Measurements from ENCODE around the gene COLQ. TPM values are rescaled to one million over a fixed set of nuclear protein-coding genes. Genes with fewer than 3 reads are reported as not detected.

COLQ gene
- total RNA-seq, result 0.66 and 1.6 TPM in 2 replicates

DNA sequence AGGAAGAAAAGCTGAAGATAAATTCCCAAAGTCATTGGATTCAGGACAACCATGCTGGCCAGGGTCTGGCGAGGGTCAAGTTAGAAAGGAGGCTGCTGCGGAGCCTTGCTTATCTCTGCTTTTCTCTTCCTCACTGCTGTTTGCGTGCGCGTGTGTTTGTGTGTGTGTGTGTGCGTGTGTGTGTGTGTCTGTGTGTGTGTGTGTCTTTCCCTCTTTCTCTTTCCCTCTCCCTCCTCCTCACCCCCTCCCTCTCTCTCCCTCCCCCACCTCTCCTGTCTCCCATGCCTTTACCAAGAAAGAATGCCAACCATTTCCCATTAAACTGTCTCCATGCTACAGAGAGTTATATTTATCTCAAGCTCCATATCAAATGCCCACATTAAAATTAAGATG lies at the start of gene COLQ:
Gene COLQ (minus strand): TSS at position 134 of the 393 bp plus-strand sequence. CDS start 81 bp downstream, at position 53.

DNA sequence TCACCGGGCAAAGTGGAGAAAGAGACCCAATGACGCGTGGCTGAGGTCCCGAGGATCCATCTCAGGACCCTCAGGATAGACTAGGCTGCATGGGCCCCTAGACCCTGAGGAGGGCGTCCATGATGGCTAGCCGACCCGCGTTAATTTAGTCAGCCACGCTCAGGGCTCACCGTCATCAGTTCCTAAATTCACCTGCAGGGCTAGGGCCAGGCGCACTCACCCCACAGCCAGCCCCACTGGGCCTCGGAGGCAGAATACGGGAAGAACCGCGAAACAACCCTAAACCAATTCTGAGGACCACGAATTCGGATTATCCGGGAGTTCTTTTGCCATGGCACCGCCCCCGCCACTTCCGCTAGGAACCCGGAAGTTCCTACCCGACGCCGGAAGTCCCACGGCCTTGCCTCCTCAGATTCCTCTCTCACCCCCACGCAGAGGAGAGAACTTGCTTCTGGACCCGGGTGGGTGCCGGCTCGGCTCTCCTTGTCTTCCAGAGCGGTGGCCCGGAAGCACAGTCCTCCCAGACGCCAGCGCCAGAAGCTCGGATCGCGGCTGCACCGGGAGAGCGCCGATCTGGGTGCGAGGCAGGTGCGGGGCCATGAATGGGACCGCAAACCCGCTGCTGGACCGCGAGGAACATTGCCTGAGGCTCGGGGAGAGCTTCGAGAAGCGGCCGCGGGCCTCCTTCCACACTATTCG lies 94.2 kb downstream of the COLQ start, which contains the start of the genes EAF1 and METTL6:
Gene EAF1 (plus strand): TSS at position 417 of the 699 bp plus-strand sequence. CDS start 182 bp downstream, at position 599.
Gene METTL6 (minus strand): TSS at position 363 of the 699 bp plus-strand sequence. CDS start 1,033 bp downstream, outside the sequence.

Other genes starting within 250 kb of the COLQ start
- 11.4 and 12.2 TPM in 2 replicates for gene SH3BP5, start 189.1 kb downstream of the COLQ start, total RNA-seq
- 27.2 and 29.3 TPM in 2 replicates for gene METTL6, start 94.2 kb downstream of the COLQ start, total RNA-seq
- 22.6 and 23.3 TPM in 2 replicates for gene EAF1, start 94.1 kb downstream of the COLQ start, total RNA-seq
- 19.7 and 24.0 TPM in 2 replicates for gene HACL1, start 79.9 kb upstream of the COLQ start, total RNA-seq
- gene BTD, start 80.0 kb upstream of the COLQ start, total RNA-seq, result 20.5 and 23.6 TPM in 2 replicates

Data from aortic smooth muscle cell (primary cell).